ENCODE results near the gene IL20RA. TPM values are rescaled to one million over a fixed set of nuclear protein-coding genes. Genes with fewer than 3 reads are reported as not detected.
"Not testable (repeated sequence)": the region's sequence is repeated elsewhere in the genome, so short reads cannot be mapped to it uniquely, and the experiment has no call there.

The IL20RA gene, protein sequence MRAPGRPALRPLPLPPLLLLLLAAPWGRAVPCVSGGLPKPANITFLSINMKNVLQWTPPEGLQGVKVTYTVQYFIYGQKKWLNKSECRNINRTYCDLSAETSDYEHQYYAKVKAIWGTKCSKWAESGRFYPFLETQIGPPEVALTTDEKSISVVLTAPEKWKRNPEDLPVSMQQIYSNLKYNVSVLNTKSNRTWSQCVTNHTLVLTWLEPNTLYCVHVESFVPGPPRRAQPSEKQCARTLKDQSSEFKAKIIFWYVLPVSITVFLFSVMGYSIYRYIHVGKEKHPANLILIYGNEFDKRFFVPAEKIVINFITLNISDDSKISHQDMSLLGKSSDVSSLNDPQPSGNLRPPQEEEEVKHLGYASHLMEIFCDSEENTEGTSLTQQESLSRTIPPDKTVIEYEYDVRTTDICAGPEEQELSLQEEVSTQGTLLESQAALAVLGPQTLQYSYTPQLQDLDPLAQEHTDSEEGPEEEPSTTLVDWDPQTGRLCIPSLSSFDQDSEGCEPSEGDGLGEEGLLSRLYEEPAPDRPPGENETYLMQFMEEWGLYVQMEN
- 0.51 and 0.79 TPM in 2 replicates for total RNA-seq

GRCh38 chr6:137044366-137045221, at the start of gene IL20RA:
TSS of gene IL20RA (minus strand) at chr6:137044965. CDS start at chr6:137044728, 237 bp downstream.
- DNase-seq = peak; percentile 28

GRCh38 chr6:137093183-137094069, 48.7 kb upstream of the IL20RA start:
- no peak for DNase-seq

GRCh38 chr6:137092018-137092417, 47.3 kb upstream of the IL20RA start:
- no peak for DNase-seq

- no peak for DNase-seq
Measured at GRCh38 chr6:137089305-137089704, 44.5 kb upstream of the IL20RA start.

DNA sequence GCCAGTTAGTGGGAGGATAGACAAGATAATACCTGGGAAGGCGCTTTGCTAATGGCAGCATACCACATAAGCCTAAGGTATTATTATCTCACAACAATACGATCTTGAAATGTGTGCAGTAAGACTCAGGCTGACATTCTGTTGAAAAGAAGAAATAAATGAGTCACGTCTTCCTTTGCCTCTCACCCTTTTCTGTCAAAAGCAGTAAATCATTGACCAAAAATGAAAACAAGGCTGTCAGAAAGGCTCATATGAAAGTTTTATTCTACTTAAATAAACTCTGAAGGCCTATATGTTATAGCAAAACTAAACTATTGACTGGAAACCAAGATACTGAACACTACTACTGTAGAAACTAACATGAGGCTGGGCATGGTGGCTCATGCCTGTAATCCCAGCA, 43.1 kb upstream of the IL20RA start:
- no peak for DNase-seq

GRCh38 chr6:137086031-137086430, 41.3 kb upstream of the IL20RA start:
- DNase-seq = no peak

DNA sequence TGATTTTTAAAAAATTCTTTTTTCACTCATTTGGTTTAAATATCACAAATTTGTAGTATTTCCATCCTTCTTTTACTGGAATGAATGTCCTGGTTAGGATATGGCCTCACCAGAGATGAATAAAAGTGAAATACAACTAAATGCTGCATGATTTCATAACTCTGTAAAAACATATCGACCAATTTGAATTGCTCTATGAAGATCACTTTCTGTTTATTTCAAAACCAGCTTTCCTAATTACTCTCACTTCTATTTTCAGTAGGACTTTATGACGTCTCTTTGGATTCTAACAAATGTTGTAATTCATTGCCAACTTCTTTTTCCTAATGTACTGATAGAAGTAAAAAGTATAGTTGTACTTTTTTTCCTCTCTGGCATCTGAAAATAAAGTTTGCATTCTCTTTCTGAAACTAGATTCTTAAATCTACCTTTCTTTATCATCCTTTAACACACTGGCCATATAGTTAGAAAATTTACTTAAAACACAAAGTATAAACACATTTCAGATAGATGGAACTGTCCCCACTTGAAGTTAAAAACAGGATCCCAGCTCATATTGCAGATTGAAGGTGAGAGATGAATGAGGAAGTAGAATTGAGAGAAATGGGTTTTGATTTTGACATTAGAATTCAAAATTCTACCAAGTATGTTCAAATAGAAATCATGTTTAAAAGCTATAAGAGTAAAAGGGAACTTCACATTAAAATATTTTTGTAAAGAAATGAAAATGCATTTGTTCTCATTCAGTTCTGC, 40.3 kb upstream of the IL20RA start:
- no peak for DNase-seq

GRCh38 chr6:137084090-137084489, 39.3 kb upstream of the IL20RA start:
- DNase-seq = no peak

DNA sequence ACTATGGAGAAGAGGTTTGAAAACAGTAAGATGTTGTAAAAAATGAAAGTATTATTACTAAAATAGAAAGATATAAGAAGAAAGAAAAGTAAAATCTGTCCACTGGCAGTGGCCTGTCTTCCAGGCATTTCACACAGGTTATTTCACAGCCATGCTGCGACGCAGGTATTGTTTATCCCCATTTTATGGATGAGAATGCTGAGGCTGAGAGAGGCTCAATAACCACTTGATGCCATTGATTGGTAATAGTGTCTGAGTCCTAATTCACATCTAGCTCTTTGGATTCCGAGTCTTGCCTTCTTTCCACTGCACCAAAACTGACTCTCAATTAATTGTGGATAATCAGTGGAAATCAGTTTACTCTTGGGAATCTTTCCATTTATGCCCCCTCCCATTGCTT, 37.2 kb upstream of the IL20RA start:
- DNase-seq = no peak

GRCh38 chr6:137080711-137081110, 35.9 kb upstream of the IL20RA start:
- no peak for DNase-seq

DNA sequence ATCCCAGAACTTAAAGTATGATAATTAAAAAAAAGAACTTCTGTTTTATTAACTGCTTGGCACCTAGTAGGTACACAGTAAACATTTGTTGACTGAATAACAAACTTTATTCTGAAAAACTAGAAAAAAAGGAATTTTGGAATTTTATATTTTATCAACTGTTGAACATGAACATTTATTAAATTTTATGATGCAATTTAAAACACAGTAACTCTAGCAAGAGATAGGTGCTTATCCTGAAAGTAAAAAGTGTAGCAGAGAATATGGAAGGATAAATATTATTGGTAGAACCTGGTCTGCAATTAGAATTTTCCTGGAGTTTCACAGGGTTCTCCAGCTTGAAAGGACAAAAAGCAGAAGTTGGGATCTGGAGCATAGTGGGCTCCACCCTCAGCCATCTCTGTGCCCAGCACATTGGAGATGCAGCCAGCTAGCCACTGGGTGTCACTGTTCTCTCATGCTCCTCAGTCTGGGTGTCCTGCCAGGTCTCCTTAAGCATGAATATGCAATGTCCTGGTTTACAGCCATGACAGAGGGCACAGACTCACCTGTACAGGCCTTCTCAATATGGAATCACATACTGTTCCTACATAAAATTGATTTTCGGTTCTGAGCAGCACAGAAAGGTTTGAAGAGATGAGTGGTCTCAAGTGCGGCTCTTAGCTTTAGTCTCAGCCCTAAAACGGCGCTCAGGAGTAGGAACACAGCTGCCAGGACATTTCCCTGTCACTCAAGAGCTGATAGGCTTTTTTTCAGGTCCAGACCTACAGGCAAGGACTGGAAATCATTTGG, 31.7 kb upstream of the IL20RA start:
- DNase-seq = peak; percentile 77

DNA sequence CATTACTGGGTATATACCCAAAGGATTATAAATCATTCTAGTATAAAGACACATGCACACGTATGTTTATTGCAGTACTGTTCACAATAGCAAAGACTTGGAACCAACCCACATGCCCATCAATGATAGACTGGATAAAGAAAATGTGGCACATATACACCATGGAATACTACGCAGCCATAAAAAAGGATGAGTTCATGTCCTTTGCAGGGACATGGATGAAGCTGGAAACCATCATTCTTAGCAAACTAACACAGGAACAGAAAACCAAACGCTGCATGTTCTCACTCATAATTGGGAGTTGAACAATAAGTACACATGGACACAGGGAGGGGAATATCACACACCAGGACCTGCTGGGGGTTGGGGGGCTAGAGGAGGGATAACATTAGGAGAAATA, 31.0 kb upstream of the IL20RA start:
- not testable (repeated sequence) for DNase-seq

GRCh38 chr6:137070303-137070702, 25.5 kb upstream of the IL20RA start:
- no peak for DNase-seq

GRCh38 chr6:137067399-137067798, 22.6 kb upstream of the IL20RA start:
- no peak for DNase-seq

- DNase-seq = no peak
Measured at GRCh38 chr6:137058037-137058436, 13.3 kb upstream of the IL20RA start.

GRCh38 chr6:137056121-137056880, 11.5 kb upstream of the IL20RA start:
- no peak for DNase-seq

DNA sequence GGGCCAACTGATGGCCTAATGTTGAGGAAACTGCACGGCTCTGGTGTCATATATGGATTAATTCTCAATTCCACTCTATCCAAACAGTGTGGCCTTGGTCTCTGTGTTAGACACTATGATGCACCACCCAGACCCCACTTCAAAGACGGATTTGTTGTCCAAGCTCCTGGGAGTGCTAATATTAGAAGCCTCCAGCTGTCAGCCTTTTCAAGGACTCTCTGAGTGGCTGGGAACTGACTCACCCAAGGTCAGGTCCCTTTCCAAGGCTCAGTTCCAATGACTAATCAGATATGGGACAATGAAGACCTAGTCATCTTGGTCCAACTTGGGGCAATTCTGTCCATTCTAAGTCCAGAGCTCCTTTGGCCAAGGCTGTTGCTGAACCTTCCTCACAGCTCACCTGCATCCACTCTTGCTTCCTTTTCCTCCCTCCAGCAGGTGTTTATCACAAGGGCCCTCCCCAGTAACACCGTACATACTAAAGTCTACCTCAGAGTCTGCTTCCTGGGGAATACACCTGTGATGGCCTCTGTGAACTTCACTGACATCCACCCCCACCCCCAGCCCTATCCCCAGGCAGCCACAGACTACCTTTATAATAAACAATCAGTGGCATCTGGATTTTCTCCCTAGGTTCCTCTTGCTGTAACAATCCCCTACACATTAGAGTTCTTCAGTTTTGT, 7.2 kb upstream of the IL20RA start:
- no peak for DNase-seq

DNA sequence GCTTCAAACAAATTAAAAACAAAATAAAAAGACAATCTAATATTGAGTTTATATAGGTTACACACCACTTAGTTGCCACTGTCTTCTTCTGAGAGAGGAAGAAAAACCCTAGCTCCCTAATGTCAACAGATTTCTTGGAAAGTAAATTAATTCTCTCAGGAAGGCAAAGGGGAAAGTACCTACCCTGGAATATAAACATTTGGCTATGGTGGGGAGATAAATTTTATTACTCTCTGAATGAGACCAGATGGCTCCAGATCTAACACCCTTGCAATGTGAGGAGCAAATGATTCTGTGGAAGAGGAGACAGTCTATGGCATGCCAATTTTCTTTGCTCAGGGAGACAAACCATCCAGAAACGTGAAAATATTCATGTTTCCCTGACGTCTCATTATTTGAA, 4.3 kb upstream of the IL20RA start:
- no peak for DNase-seq

- DNase-seq = no peak
Measured at GRCh38 chr6:137046871-137047412, 2.2 kb upstream of the IL20RA start.
